ENCODE results near the gene JMY. TPM values are rescaled to one million over a fixed set of nuclear protein-coding genes. Genes with fewer than 3 reads are reported as not detected.

Gene JMY
- total and polyA plus RNA-seq, 2 of the 8 experiments (the other 6 are each of a cell fraction or from before 2014, with no cell fraction given) = 2.8 to 13.9 TPM

- TF ChIP-seq YY1 (IDR thresholded peaks at IDR 0.05; ENCODE audit: low read depth, low read length) (no peak), E2F6 (IDR thresholded peaks at IDR 0.05) (no peak), RAD21 (IDR thresholded peaks at IDR 0.05 in 1 of 2, conservative IDR thresholded peaks at IDR 0.05 in 1 of 2; ENCODE audit: low read depth in 2 of 2, low read length in 2 of 2) (no peak), MAX (IDR thresholded peaks at IDR 0.05) (no peak)
Observed at GRCh38 chr5:79237740-79238560, 2.0 kb downstream of the JMY start (continued).
